HG02973 (cell line): Measurements from ENCODE around the gene IRF6.
"Not testable (repeated sequence)": the region's sequence is repeated elsewhere in the genome, so short reads cannot be mapped to it uniquely, and the experiment has no call there.

Experiments
- ATAC-seq: cut with Tn5 transposase; IDR thresholded peaks from one replicate; pipeline ENCODE4 v1.9.1; 2021; ENCODE audit warnings: moderate library complexity; ENCODE audit not compliant: unreplicated experiment

The IRF6 gene

GRCh38 chr1:209823143-209824041 is 17.4 kb upstream of the IRF6 start:
- peak; percentile 38 for ATAC-seq

- no peak for ATAC-seq
Measured at GRCh38 chr1:209822706-209823105, 16.8 kb upstream of the IRF6 start.

DNA sequence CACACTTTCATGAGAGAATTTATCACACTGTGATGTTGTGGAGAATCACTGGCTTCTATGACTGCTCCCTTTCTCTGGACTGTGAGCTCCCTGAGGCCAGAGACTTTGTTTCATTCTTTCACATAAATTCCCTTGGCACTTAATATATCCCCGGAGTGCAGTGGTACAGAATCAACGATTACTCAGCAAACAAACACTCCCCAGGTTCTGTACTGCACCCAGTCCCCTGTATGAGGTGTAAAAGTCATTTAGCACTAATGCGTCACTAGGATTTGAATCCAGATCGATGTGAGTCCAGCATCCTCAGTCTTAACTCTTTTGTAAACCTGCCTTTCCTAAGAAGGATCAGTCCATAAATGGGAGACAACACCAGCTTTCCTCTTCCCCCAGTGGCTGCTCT is 15.0 kb upstream of the IRF6 start:
- ATAC-seq, result no peak

- ATAC-seq, result no peak
Measured at GRCh38 chr1:209819058-209819457, 13.1 kb upstream of the IRF6 start.

DNA sequence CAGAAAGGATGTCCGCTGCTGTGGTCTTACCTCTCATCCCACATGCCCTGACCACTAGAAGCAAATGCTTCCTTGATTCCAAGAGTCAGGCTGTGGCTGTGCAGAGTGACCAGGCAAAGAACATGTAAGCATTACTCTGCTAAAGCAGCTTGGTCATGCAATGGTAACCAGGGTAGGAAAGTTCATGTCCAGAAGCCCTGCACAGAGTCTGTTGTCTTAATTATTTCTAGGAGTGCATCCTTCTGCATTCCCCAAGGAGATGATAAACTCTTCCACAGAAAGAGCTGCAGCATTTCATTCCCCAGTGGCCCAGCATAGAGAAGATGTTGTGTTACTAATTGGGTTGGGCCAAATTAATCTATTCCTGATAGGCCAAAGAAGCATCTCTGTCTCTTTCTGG is 11.7 kb upstream of the IRF6 start:
- no peak for ATAC-seq

- ATAC-seq, result no peak
Measured at GRCh38 chr1:209816923-209817322, 11.0 kb upstream of the IRF6 start.

- no peak for ATAC-seq
Measured at GRCh38 chr1:209815931-209816341, 10.0 kb upstream of the IRF6 start.

- ATAC-seq, result no peak
Measured at GRCh38 chr1:209815490-209815889, 9.5 kb upstream of the IRF6 start.

- no peak for ATAC-seq
Measured at GRCh38 chr1:209813902-209814301, 8.0 kb upstream of the IRF6 start.

- no peak for ATAC-seq
Measured at GRCh38 chr1:209810783-209811182, 4.8 kb upstream of the IRF6 start.

DNA sequence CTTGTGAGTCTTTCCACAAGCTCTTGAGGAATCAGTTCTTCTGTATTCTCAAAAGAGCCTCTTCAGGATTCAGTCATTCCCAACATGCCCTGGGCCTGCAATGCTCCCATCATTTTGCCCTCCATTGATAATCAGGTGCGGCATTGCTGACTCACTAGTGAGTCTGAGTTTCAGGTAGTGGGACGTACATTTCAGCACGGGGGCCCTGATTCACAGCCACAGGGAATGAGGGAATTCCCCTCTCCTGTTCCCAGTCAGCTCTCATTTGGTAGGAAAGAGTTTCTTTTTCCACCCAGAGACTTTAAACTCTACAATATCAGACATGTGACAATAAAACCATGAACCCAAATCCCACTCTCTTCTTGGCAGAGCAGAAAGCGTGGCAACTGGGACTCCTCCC is 3.7 kb upstream of the IRF6 start:
- no peak for ATAC-seq

DNA sequence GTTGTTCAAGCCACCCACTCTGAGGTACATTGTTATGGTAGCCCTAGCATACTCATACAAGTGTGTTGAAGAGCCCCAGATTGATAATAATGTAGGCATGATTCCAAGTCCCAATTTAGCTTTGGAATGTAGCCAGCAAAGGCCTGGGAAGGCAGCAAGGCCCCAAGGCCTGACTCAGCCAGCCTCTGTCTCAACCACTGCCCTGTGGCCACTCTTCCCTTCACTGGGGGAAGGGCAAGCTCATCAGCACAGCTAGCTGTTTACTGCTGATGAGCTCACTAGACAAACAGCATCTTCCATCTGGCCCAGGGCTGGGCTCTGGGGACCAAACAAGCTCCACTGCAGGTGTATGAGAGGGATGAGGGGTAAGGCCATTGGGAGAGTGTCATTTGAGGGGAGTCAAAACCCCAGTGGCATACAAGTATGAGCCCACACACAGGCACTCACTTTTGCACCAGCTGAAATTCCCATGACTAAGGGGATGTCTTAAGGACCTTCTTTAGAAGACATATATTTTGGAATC is 2.2 kb upstream of the IRF6 start:
- ATAC-seq, result no peak

- no peak for ATAC-seq
Measured at GRCh38 chr1:209807509-209807908, 1.6 kb upstream of the IRF6 start.

GRCh38 chr1:209805341-209805781 is 581 bp downstream of the IRF6 start:
- no peak for ATAC-seq

DNA sequence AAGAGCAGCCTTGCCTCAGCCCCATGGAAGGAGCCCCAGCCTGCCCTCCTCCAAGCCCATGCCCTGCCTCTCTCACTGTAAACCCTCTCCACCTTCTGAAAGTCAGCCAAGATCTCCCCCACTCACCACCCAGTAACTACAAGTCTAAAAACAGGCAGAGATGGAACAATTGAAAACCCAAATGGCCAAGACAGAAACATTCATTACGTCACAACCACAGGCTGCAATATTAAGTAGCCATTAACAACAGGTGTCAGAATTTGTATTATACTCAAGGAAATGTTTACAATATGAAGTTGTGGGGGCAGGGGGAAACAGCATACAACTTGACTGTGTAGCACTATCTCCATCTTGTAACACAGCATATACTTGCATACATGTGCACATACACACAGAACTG is 2.4 kb downstream of the IRF6 start:
- no peak for ATAC-seq

DNA sequence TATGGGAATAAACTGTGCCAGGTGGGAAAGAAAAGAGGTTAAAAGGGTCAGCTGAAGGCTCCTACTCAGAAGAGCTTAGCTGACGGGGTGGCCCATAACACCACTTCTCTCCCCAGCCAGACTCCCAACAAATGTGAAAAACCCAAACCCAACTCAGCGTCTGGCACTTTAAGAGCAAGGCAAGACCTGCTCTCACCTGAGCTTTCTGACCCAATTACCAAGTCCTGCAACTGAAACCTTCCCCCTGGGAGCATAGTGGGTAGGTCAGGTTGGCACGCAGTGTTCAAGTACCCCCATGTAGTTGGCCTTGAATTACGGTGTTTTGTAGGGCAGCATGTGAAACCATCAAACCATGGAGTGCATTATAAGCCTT is 3.2 kb downstream of the IRF6 start:
- ATAC-seq, result no peak

DNA sequence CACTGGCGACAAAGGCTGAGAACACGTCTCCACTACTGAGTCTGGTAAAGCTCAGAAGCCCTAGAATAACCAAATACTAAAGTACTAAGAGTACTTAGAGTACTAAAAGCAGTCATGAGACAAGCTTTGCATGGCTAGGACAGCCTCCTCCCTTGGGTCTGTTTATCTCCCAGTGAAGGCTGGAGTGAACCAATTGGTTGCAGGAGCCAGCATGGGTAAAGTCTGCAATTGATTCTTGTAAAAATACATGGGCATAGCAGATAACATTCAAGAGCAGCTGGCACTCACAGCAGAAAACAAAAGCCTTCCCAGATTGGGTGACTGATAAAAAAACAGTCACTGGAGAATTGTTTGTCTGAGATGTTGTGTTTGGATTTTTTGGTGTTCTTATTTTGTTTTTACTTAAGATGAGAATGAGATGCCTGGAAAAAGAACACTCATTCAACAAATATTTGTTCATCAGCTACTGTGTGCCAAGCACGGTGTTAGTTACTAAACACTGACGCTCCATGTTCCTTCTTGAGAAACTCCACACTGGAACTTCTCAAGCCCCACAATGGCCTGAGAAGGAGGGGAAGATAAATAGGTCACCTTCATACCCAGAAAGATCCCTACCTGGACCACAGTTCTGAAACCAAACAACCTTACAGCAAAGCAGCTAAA is 3.7 kb downstream of the IRF6 start:
- no peak for ATAC-seq

DNA sequence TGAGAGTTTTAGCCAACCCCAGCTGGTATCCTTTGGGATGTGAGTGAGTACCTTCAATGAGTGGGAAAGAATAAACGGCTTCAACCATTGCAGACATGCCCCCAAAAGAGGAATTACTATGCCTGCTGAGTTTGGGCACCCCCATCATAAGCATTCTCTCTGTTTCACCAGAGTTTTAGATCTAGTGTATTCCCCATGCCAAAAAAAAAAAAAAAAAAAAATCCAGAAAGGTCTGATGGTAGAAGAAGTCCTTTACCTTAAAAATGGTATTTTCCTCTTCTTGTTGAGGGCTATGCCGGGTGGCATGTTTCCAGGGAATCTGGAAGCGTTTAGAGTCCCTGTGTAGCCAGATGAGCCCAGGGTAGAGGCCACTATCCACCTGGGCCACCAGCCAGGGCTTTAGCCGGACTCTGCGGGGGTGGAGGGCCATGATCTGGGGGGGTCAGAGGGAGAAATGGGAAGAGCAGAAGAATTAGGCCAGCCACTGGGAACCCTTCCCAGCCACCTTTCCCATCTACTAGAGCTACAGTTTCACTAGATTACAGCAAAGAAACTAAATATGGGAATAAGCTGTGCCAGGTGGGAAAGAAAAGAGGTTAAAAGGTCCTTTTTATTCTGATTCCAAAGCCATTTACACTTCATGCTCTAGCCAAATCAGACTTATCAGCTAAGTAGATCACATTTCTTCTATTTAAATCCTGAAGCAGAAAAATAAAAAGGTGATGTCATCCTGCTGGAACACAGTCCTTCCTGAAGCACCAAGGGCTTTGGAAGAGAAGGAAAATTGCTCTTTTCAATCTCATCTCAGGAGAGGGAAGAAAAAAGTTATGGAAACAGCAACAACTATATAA is 4.7 kb downstream of the IRF6 start:
- ATAC-seq, result no peak

GRCh38 chr1:209797978-209798639 is 7.8 kb downstream of the IRF6 start:
- no peak for ATAC-seq

GRCh38 chr1:209793711-209794110 is 12.2 kb downstream of the IRF6 start:
- ATAC-seq, result not testable (repeated sequence)

GRCh38 chr1:209791920-209792319 is 14.0 kb downstream of the IRF6 start:
- no peak for ATAC-seq
